ENCODE results near the gene C1GALT1C1L. TPM values are rescaled to one million over a fixed set of nuclear protein-coding genes. Genes with fewer than 3 reads are reported as not detected.

Gene C1GALT1C1L
- total and polyA plus RNA-seq, 2 of the 13 experiments (the other 11 are each of a cell fraction or from before 2014, with no cell fraction given) = 1.3 to 2.4 TPM

- TF ChIP-seq SPEN (CRISPR knock-in tag; IDR thresholded peaks at IDR 0.05; ENCODE audit: low read depth) (peak; percentile 51), ZNF317 (CRISPR knock-in tag; IDR thresholded peaks at IDR 0.05) (0 out of 2 replicates have a peak, but pooled peaks have one; percentile 73), ZBTB43 (CRISPR knock-in tag; conservative IDR thresholded peaks at IDR 0.05) (peak; percentile 36; the same call in 1 of the 2 replicates), NR2F6 (IDR thresholded peaks at IDR 0.05) (no peak), NR2F6 (CRISPR knock-in tag; IDR thresholded peaks at IDR 0.05) (peak; percentile 61; the same call in 1 of the 2 replicates), RAD51 (IDR thresholded peaks at IDR 0.05; ENCODE audit: borderline replicate concordance) (no peak), MYC (CRISPR knock-in tag; IDR thresholded peaks at IDR 0.05; ENCODE audit: borderline replicate concordance) (peak; percentile 41; the same call in 1 of the 2 replicates), YY1 (IDR thresholded peaks at IDR 0.05; ENCODE audit: insufficient read depth, insufficient replicate concordance, low read depth, low read length) (peak; percentile 79), ETS1 (CRISPR knock-in tag; IDR thresholded peaks at IDR 0.05) (no peak), FOXA3 (CRISPR knock-in tag; IDR thresholded peaks at IDR 0.05) (peak; percentile 42), ISL2 (CRISPR knock-in tag; IDR thresholded peaks at IDR 0.05) (0 out of 2 replicates have a peak, but pooled peaks have one; percentile 39), CSRNP1 (CRISPR knock-in tag; IDR thresholded peaks at IDR 0.05) (peak; percentile 58; the same call in 1 of the 2 replicates), HNF4A (CRISPR knock-in tag; IDR thresholded peaks at IDR 0.05) (peak; percentile 31; the same call in 1 of the 2 replicates), SKIL (CRISPR knock-in tag; IDR thresholded peaks at IDR 0.05; ENCODE audit: borderline replicate concordance) (no peak), ZNF644 (CRISPR knock-in tag; IDR thresholded peaks at IDR 0.05; ENCODE audit: low read depth) (peak; percentile 18; the same call in 1 of the 2 replicates), ZNF576 (CRISPR knock-in tag; IDR thresholded peaks at IDR 0.05) (0 out of 2 replicates have a peak, but pooled peaks have one; percentile 59), KLF9 (CRISPR knock-in tag; IDR thresholded peaks at IDR 0.05; ENCODE audit: low read depth) (0 out of 2 replicates have a peak, but pooled peaks have one; percentile 24), ZNF205 (CRISPR knock-in tag; IDR thresholded peaks at IDR 0.05) (0 out of 2 replicates have a peak, but pooled peaks have one; percentile 16), KLF16 (CRISPR knock-in tag; IDR thresholded peaks at IDR 0.05) (peak in 1 of 2 experiments; percentile 83; a peak in 2 of 4 replicates), TARDBP (CRISPR knock-in tag; IDR thresholded peaks at IDR 0.05) (peak; percentile 73; the same call in 1 of the 2 replicates), AGO1 (IDR thresholded peaks at IDR 0.05; ENCODE audit: low read depth, low read length, poor library complexity, severe bottlenecking) (peak; percentile 74), ATF2 (CRISPR knock-in tag; IDR thresholded peaks at IDR 0.05) (0 out of 2 replicates have a peak, but pooled peaks have one; percentile 45)
These were observed at the start of gene C1GALT1C1L (continued) for GRCh38 chr2:43676322-43677050.
